ENCODE measurements around the gene MGMT.

Gene MGMT

GRCh38 chr10:129468187-129468586 is 1.1 kb downstream of the MGMT start:
- TF ChIP-seq CTCF (conservative IDR thresholded peaks at IDR 0.05), result no peak
- no peak overlapping the region for H3K27ac ChIP-seq

- H3K27ac ChIP-seq, result no peak overlapping the region
- TF ChIP-seq CTCF (conservative IDR thresholded peaks at IDR 0.05), result no peak
Observed at GRCh38 chr10:129470103-129470851, 3.2 kb downstream of the MGMT start.

- no peak for TF ChIP-seq CTCF (conservative IDR thresholded peaks at IDR 0.05)
- H3K27ac ChIP-seq, result no peak overlapping the region
Observed at GRCh38 chr10:129471447-129472175, 4.6 kb downstream of the MGMT start.

GRCh38 chr10:129472696-129473555 is 5.9 kb downstream of the MGMT start:
- H3K27ac ChIP-seq, result no peak overlapping the region
- TF ChIP-seq CTCF (conservative IDR thresholded peaks at IDR 0.05), result no peak

GRCh38 chr10:129474642-129475041 is 7.6 kb downstream of the MGMT start:
- no peak for TF ChIP-seq CTCF (conservative IDR thresholded peaks at IDR 0.05)
- H3K27ac ChIP-seq, result no peak overlapping the region

- no peak overlapping the region for H3K27ac ChIP-seq
- TF ChIP-seq CTCF (conservative IDR thresholded peaks at IDR 0.05), result no peak
Observed at GRCh38 chr10:129476431-129476830, 9.4 kb downstream of the MGMT start.

- H3K27ac ChIP-seq, result no peak overlapping the region
- TF ChIP-seq CTCF (conservative IDR thresholded peaks at IDR 0.05), result no peak
Observed at GRCh38 chr10:129477051-129477450, 10.0 kb downstream of the MGMT start.

All from VCaP (cell line).